Neuronal stem cell (in vitro differentiated cells): Measurements from ENCODE around the gene TIMM21.

Source experiments
- DNase-seq: peaks from one replicate; pipeline ENCODE4 v3.0.0-alpha.2; 2013; ENCODE audit warnings: low spot score
- H2AFZ ChIP-seq: one replicate; pipeline ENCODE4 v1.6.1; 2013; ENCODE audit warnings: mild to moderate bottlenecking, low read length, inconsistent platforms
- H2AK5ac ChIP-seq: 2 replicates; pipeline ENCODE4 v1.6.1; 2013; ENCODE audit warnings: low read depth, mild to moderate bottlenecking, inconsistent platforms, low read length, moderate library complexity, mixed read lengths
- H2BK120ac ChIP-seq: 2 replicates; pipeline ENCODE4 v1.6.1; 2013; ENCODE audit warnings: low read depth, mild to moderate bottlenecking, inconsistent platforms, low read length, moderate library complexity, mixed read lengths
- H2BK12ac ChIP-seq: one replicate; pipeline ENCODE4 v1.6.1; 2013; ENCODE audit warnings: low read length, inconsistent platforms
- H2BK15ac ChIP-seq: 2 replicates; pipeline ENCODE4 v1.6.1; 2013; ENCODE audit warnings: mild to moderate bottlenecking, low read length, inconsistent platforms, mixed read lengths
- H2BK5ac ChIP-seq: one replicate; pipeline ENCODE4 v1.6.1; 2013; ENCODE audit warnings: inconsistent platforms, mild to moderate bottlenecking, low read length, moderate library complexity
- H3K14ac ChIP-seq: one replicate; pipeline ENCODE4 v1.6.1; 2013; ENCODE audit warnings: low read length, inconsistent platforms
- H3K18ac ChIP-seq: 2 replicates; pipeline ENCODE4 v1.6.1; 2013; ENCODE audit warnings: low read length, inconsistent platforms
- H3K23ac ChIP-seq: 2 replicates; pipeline ENCODE4 v1.6.1; 2013; ENCODE audit warnings: low read depth, mild to moderate bottlenecking, mixed read lengths, low read length, inconsistent platforms; ENCODE audit not compliant: poor library complexity
- H3K27ac ChIP-seq: replicated peaks from 3 replicates; pipeline ENCODE4 v1.5.1; 2013; ENCODE audit warnings: low read length, inconsistent platforms
- H3K27me3 ChIP-seq, 3 experiments: 2 replicates each; pipeline ENCODE4 v1.6.1; 2013; ENCODE audit warnings: low read length in 3 of 3, mild to moderate bottlenecking in 2 of 3, inconsistent platforms in 1 of 3, low read depth in 1 of 3, mixed read lengths in 1 of 3, moderate library complexity in 1 of 3; ENCODE audit not compliant: control insufficient read depth in 3 of 3, insufficient read depth in 3 of 3
- H3K36me3 ChIP-seq, 2 donors: replicated peaks in 1 of 2; 2 replicates each; pipeline ENCODE4 v1.6.1; 2013; ENCODE audit warnings: low read length in 2 of 2; ENCODE audit not compliant: control insufficient read depth in 2 of 2, insufficient read depth in 2 of 2
- H3K4ac ChIP-seq: 2 replicates; pipeline ENCODE4 v1.6.1; 2013; ENCODE audit warnings: inconsistent platforms, mild to moderate bottlenecking, low read length, moderate library complexity
- H3K4me1 ChIP-seq, 2 donors: 1 replicate in 1 of 2; 2 replicates in 1 of 2; pipeline ENCODE4 v1.6.1; 2013; ENCODE audit warnings: low read length in 2 of 2, low read depth in 1 of 2; ENCODE audit not compliant: control insufficient read depth in 2 of 2, insufficient read depth in 1 of 2
- H3K4me2 ChIP-seq: one replicate; pipeline ENCODE4 v1.6.1; 2013; ENCODE audit warnings: mild to moderate bottlenecking, low read length, inconsistent platforms; ENCODE audit not compliant: insufficient read depth, poor library complexity, severe bottlenecking
- H3K4me3 ChIP-seq, 2 donors: 2 replicates each; pipeline ENCODE4 v1.5.1; 2013; ENCODE audit warnings: low read length in 2 of 2, mild to moderate bottlenecking in 2 of 2, inconsistent platforms in 1 of 2, moderate library complexity in 1 of 2
- H3K79me1 ChIP-seq: one replicate; pipeline ENCODE4 v1.6.1; 2013; ENCODE audit warnings: low read depth, mild to moderate bottlenecking, inconsistent platforms, low read length, moderate library complexity
- H3K9ac ChIP-seq: one replicate; pipeline ENCODE4 v1.6.1; 2013; ENCODE audit warnings: mild to moderate bottlenecking, low read depth, low read length, inconsistent platforms; ENCODE audit not compliant: poor library complexity
- H3K9me3 ChIP-seq, 2 donors: replicated peaks in 1 of 2; 2 replicates each; pipeline versions ENCODE3 to v1.6.1; 2013; ENCODE audit warnings: low read length in 2 of 2, mild to moderate bottlenecking in 2 of 2, inconsistent platforms in 1 of 2, low read depth in 1 of 2, mixed read lengths in 1 of 2, moderate library complexity in 1 of 2; ENCODE audit not compliant: control insufficient read depth in 2 of 2, insufficient read depth in 1 of 2
- H4K8ac ChIP-seq: one replicate; pipeline ENCODE4 v1.6.1; 2013; ENCODE audit warnings: low read depth, mild to moderate bottlenecking, inconsistent platforms, low read length, moderate library complexity
- H4K91ac ChIP-seq: one replicate; pipeline ENCODE4 v1.6.1; 2013; ENCODE audit warnings: low read length, low read depth, mild to moderate bottlenecking, inconsistent platforms; ENCODE audit not compliant: poor library complexity
- WGBS, 2 donors: extraction: QIAGEN DNeasy Blood & Tissue Kit; methylation state at CpG; one replicate each; pipeline ENCODE4 v1.1.7; 2013; ENCODE audit warnings: missing lambda C conversion rate in 2 of 2, mixed read lengths in 1 of 2; ENCODE audit not compliant: insufficient read length in 2 of 2, insufficient replicate concordance in 1 of 2; ENCODE audit errors: extremely low coverage in 2 of 2; 5-methylcytosine and 5-hydroxymethylcytosine counted together

TIMM21 gene

DNA sequence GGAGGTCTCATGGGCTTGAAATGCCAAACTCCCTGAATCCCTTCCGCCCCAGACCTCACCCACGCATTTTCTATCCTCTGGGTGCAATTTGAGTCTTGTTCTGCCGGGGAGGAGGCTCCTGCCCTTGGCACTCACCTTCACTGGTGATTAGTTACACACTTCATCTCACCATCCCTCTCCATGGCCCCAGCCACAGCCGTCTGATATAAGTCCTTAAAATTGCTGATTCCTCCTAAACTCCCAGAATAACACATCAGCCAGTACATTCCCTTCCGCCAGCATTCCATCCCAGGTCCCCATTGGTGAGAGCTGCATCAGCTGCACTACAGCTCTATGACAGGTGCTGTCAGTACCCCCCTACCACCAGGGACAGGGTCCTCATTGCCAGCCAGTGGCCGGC, 3.9 kb downstream of the TIMM21 start:
- no peak for DNase-seq
- Histone ChIP-seq H4K8ac (no peak overlapping the region), H3K9ac (no peak overlapping the region), H3K79me1 (peaks cover 2% of the 10 kb centered on the region), H2BK120ac (no peak overlapping the region), H2BK5ac (no peak overlapping the region), H3K27ac (no peak overlapping the region), H3K14ac (no peak overlapping the region), H2AFZ (no peak overlapping the region), H2AK5ac (no peak overlapping the region), H3K4me1 (peaks cover 3 to 13% of the 10 kb centered on the region in 2 donors), H3K4me2 (no peak overlapping the region), H3K4me3 (no peak overlapping the region), H3K18ac (no peak overlapping the region), H2BK12ac (no peak overlapping the region), H3K4ac (no peak overlapping the region), H2BK15ac (no peak overlapping the region), H3K9me3 (no peaks in the 10 kb centered on the region), H3K23ac (no peak overlapping the region), H3K36me3 (peaks cover 6 to 67% of the 10 kb centered on the region in 2 donors), H4K91ac (no peak overlapping the region), H3K27me3 (no peaks in the 10 kb centered on the region)
- no CpG with 5 or more reads among the region's 6 CpGs for WGBS, 2 donors

DNA sequence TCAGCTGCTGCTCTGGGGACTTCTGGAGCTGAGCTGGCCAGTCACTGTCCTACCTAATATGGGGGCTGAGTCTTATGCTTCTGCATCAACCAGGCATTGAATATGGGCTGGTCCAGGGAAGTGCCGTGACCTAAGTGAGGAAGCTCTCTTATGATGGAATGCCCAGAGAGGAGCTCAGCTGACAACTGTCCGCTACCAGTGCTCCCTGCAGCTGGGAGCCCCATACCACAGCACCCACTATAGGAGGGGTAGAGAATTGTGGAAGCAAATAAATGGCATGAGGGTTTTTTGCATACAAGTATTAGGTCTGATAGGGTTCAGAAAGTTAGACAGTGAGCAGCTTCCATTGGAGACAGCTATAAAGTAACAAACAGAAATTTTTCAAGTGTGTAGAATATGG, 4.5 kb downstream of the TIMM21 start:
- H3K79me1 ChIP-seq = peaks cover 2% of the 10 kb centered on the region
- WGBS, 2 donors = no CpG with 5 or more reads among the region's 2 CpGs

DNA sequence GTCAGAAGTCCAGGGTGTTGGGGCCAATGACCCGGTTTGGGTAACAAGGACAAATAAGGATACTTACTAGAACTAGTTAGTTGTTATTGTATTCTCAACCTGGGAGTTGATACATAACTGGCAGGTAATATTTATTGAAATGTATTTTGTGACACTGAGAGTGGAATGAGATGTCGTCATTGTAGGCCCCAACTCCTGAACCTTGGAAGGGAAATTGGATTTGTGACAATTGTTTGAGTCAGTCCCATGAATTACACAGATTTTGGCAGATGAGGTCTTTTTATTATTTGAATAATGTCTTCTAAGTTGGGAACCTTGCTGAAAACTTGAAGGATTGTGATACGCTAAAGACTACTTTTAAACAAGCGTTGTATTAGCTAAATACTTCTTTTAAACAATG, 5.1 kb downstream of the TIMM21 start:
- Histone ChIP-seq H2BK5ac (no peak overlapping the region), H3K27ac (no peak overlapping the region)
- WGBS, 2 donors = no CpG with 5 or more reads among the region's 4 CpGs

More for the DNA sequence above, 4.5 kb downstream of the TIMM21 start:
- Histone ChIP-seq H4K8ac (no peak overlapping the region), H3K9me3 (no peaks in the 10 kb centered on the region), H3K4me2 (no peak overlapping the region), H3K14ac (no peak overlapping the region), H2BK5ac (no peak overlapping the region), H2BK15ac (no peak overlapping the region), H3K36me3 (peaks cover 6 to 72% of the 10 kb centered on the region in 2 donors), H2BK120ac (no peak overlapping the region), H2AFZ (no peak overlapping the region), H3K4me3 (no peak overlapping the region), H4K91ac (no peak overlapping the region), H3K4me1 (peaks cover 3 to 13% of the 10 kb centered on the region in 2 donors), H3K4ac (no peak overlapping the region), H3K18ac (no peak overlapping the region), H3K23ac (no peak overlapping the region), H3K9ac (no peak overlapping the region), H3K27ac (no peak overlapping the region), H3K27me3 (no peaks in the 10 kb centered on the region), H2BK12ac (no peak overlapping the region), H2AK5ac (no peak overlapping the region)
- DNase-seq = no peak

DNA sequence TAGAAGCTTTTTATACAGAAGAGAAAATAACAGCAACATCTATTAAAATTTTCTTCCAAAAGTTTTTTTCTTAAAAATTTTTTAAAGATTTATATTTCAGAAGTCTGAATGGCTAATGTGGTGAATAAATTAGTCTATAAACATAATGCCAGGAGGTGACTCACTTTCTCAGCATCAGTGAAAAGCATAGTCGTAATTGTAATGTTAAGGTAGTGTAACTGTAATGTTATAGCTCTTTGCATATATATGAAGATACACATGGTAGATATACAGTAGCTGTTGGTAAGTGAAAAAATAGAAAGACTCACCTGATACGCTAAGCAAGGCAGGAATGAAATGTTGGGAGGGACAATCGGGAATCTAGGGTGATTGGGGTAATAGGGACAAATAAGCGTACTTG, 5.5 kb downstream of the TIMM21 start:
- Histone ChIP-seq H4K8ac (no peak overlapping the region), H2BK120ac (no peak overlapping the region), H3K9ac (no peak overlapping the region), H2BK15ac (no peak overlapping the region), H3K27me3 (no peaks in the 10 kb centered on the region), H3K79me1 (peaks cover 2% of the 10 kb centered on the region), H2BK5ac (no peak overlapping the region), H3K18ac (no peak overlapping the region), H4K91ac (no peak overlapping the region), H3K9me3 (no peaks in the 10 kb centered on the region), H3K4me2 (no peak overlapping the region), H2AK5ac (no peak overlapping the region), H3K27ac (no peak overlapping the region), H3K4ac (no peak overlapping the region), H3K23ac (no peak overlapping the region), H2AFZ (no peak overlapping the region), H3K14ac (no peak overlapping the region), H2BK12ac (no peak overlapping the region), H3K4me1 (peaks cover 3 to 11% of the 10 kb centered on the region in 2 donors), H3K36me3 (peaks cover 10 to 82% of the 10 kb centered on the region in 2 donors), H3K4me3 (no peak overlapping the region)
- DNase-seq = no peak
- no CpG with 5 or more reads among the region's 4 CpGs for WGBS, 2 donors

More for the DNA sequence above, 5.1 kb downstream of the TIMM21 start:
- DNase-seq = no peak
- Histone ChIP-seq H3K9ac (no peak overlapping the region), H3K27me3 (no peaks in the 10 kb centered on the region), H3K36me3 (peaks cover 9 to 77% of the 10 kb centered on the region in 2 donors), H3K4me3 (no peak overlapping the region), H2AFZ (no peak overlapping the region), H3K4me2 (no peak overlapping the region), H2BK120ac (no peak overlapping the region), H3K18ac (no peak overlapping the region), H2AK5ac (no peak overlapping the region), H2BK12ac (no peak overlapping the region), H3K14ac (no peak overlapping the region), H3K9me3 (no peaks in the 10 kb centered on the region), H2BK15ac (no peak overlapping the region), H3K23ac (no peak overlapping the region), H3K4ac (no peak overlapping the region), H3K4me1 (peaks cover 3 to 13% of the 10 kb centered on the region in 2 donors), H4K8ac (no peak overlapping the region), H4K91ac (no peak overlapping the region), H3K79me1 (peaks cover 2% of the 10 kb centered on the region)
